SH-SY5Y (cell line): ENCODE results near the gene FBXL4.

Source experiments
- GATA2 ChIP-seq: IDR thresholded peaks from 2 replicates; pipeline ENCODE4 v1.6.1; 2011; ENCODE audit warnings: mild to moderate bottlenecking, low read depth, low read length
- GATA3 ChIP-seq: IDR thresholded peaks from 2 replicates; pipeline ENCODE4 v1.6.1; 2011; ENCODE audit warnings: low read depth, mild to moderate bottlenecking, low read length, moderate library complexity

FBXL4 gene

GRCh38 chr6:98832284-98833056 lies 115.3 kb downstream of the FBXL4 start:
- TF ChIP-seq GATA2 (no peak), GATA3 (no peak)

GRCh38 chr6:98831959-98832283 lies 115.8 kb downstream of the FBXL4 start:
- no peak for TF ChIP-seq GATA2
- TF ChIP-seq GATA3, result no peak

- TF ChIP-seq GATA2, result no peak
- no peak for TF ChIP-seq GATA3
Measured at GRCh38 chr6:98831057-98831958, 116.4 kb downstream of the FBXL4 start.

- TF ChIP-seq GATA2 (no peak), GATA3 (no peak)
Measured at GRCh38 chr6:98830146-98830545, 117.6 kb downstream of the FBXL4 start.

GRCh38 chr6:98828941-98829411 lies 118.8 kb downstream of the FBXL4 start:
- TF ChIP-seq GATA2 (no peak), GATA3 (no peak)

GRCh38 chr6:98828211-98828788 lies 119.4 kb downstream of the FBXL4 start:
- TF ChIP-seq GATA3 (no peak), GATA2 (no peak)

GRCh38 chr6:98827295-98828159 lies 120.2 kb downstream of the FBXL4 start:
- TF ChIP-seq GATA3 (no peak), GATA2 (no peak)

- TF ChIP-seq GATA2, result no peak
- TF ChIP-seq GATA3, result no peak
Measured at GRCh38 chr6:98825600-98826230, 122.0 kb downstream of the FBXL4 start.

- TF ChIP-seq GATA2, result no peak
- no peak for TF ChIP-seq GATA3
Measured at GRCh38 chr6:98824902-98825599, 122.7 kb downstream of the FBXL4 start.

GRCh38 chr6:98824162-98824901 lies 123.4 kb downstream of the FBXL4 start:
- TF ChIP-seq GATA2 (no peak), GATA3 (no peak)

- TF ChIP-seq GATA2 (no peak), GATA3 (no peak)
Measured at GRCh38 chr6:98823428-98824161, 124.2 kb downstream of the FBXL4 start.

- TF ChIP-seq GATA3 (no peak), GATA2 (no peak)
Measured at GRCh38 chr6:98821756-98822405, 125.9 kb downstream of the FBXL4 start.
